ENCODE results near the gene TBC1D24.

The TBC1D24 gene

GRCh38 chr16:2482708-2483534, 8.0 kb downstream of the TBC1D24 start:
- no peak for DNase-seq (ENCODE audit: low read depth)

GRCh38 chr16:2483939-2484897, 9.3 kb downstream of the TBC1D24 start:
- DNase-seq (ENCODE audit: low read depth): no peak

GRCh38 chr16:2484898-2485508, 10.1 kb downstream of the TBC1D24 start:
- no peak for DNase-seq (ENCODE audit: low read depth)

- no peak for DNase-seq (ENCODE audit: low read depth)
Measured at GRCh38 chr16:2485811-2486507, 11.0 kb downstream of the TBC1D24 start.

- no peak for DNase-seq (ENCODE audit: low read depth)
Measured at GRCh38 chr16:2486645-2487516, 12.0 kb downstream of the TBC1D24 start.

GRCh38 chr16:2487517-2487842, 12.6 kb downstream of the TBC1D24 start:
- no peak for DNase-seq (ENCODE audit: low read depth)

GRCh38 chr16:2487903-2488531, 13.1 kb downstream of the TBC1D24 start:
- DNase-seq (ENCODE audit: low read depth): no peak

- no peak for DNase-seq (ENCODE audit: low read depth)
Measured at GRCh38 chr16:2489581-2489980, 14.7 kb downstream of the TBC1D24 start.

- no peak for DNase-seq (ENCODE audit: low read depth)
Measured at GRCh38 chr16:2490190-2491105, 15.5 kb downstream of the TBC1D24 start.

- no peak for DNase-seq (ENCODE audit: low read depth)
Measured at GRCh38 chr16:2492292-2492691, 17.4 kb downstream of the TBC1D24 start.

GRCh38 chr16:2493605-2494004, 18.7 kb downstream of the TBC1D24 start:
- no peak for DNase-seq (ENCODE audit: low read depth)

GRCh38 chr16:2494616-2495015, 19.7 kb downstream of the TBC1D24 start:
- DNase-seq (ENCODE audit: low read depth): no peak

GRCh38 chr16:2495041-2495440, 20.1 kb downstream of the TBC1D24 start:
- DNase-seq (ENCODE audit: low read depth): no peak

- DNase-seq (ENCODE audit: low read depth): no peak
Measured at GRCh38 chr16:2496223-2497115, 21.5 kb downstream of the TBC1D24 start.

GRCh38 chr16:2497116-2497630, 22.2 kb downstream of the TBC1D24 start:
- DNase-seq (ENCODE audit: low read depth): no peak

GRCh38 chr16:2497695-2498484, 23.0 kb downstream of the TBC1D24 start:
- no peak for DNase-seq (ENCODE audit: low read depth)

- no peak for DNase-seq (ENCODE audit: low read depth)
Measured at GRCh38 chr16:2498531-2499253, 23.8 kb downstream of the TBC1D24 start.
